A673 (cell line): ENCODE measurements around the gene UBLCP1. TPM values are rescaled to one million over a fixed set of nuclear protein-coding genes. Genes with fewer than 3 reads are reported as not detected.

Source experiments
- BruUV-seq: library from RNA; stranded (reverse); fragments of 400-500 nt; replicated peaks from 2 replicates; lab custom pipeline; 2021; lab: Mats Ljungman, UMichigan
- CTCF ChIA-PET: fragments of 300-600 bp; sonication (Branson Sonifier 250); formaldehyde crosslinking; loops from one replicate; lab custom pipeline; 2022; ENCODE audit warnings: antibody characterized with exemption; lab: Charles Lee
- POLR2A ChIA-PET: fragments of 300-600 bp; sonication (Branson Sonifier 250); formaldehyde crosslinking; loops from one replicate; lab custom pipeline; 2022; ENCODE audit warnings: antibody characterized with exemption; ENCODE audit not compliant: low non-redundant PET; lab: Charles Lee
- DNase-seq: peaks from one replicate; pipeline ENCODE4 v3.0.0-alpha.2; 2015; ENCODE audit warnings: low spot score
- H3K27ac ChIP-seq: fragments of 200-600 bp; sonication (generic); 2 replicates; pipeline ENCODE4 v1.5.1; 2016; ENCODE audit warnings: mixed run types, low read depth, mild to moderate bottlenecking, mixed read lengths, antibody characterized with exemption, low read length; ENCODE audit not compliant: poor library complexity, severe bottlenecking
- H3K27me3 ChIP-seq: fragments of 200-600 bp; sonication (generic); replicated peaks from 2 replicates; pipeline ENCODE4 v1.6.1; 2017; ENCODE audit warnings: mixed run types, low read depth, mild to moderate bottlenecking, mixed read lengths, antibody characterized with exemption, low read length; ENCODE audit not compliant: insufficient read depth, poor library complexity
- H3K36me3 ChIP-seq: fragments of 200-600 bp; sonication (generic); 2 replicates; pipeline ENCODE4 v1.6.1; 2016; ENCODE audit warnings: mixed run types, mild to moderate bottlenecking, mixed read lengths, antibody characterized with exemption, low read length; ENCODE audit not compliant: insufficient read depth, poor library complexity, severe bottlenecking
- H3K4me1 ChIP-seq: fragments of 200-600 bp; sonication (generic); 2 replicates; pipeline ENCODE4 v1.6.1; 2017; ENCODE audit warnings: mixed run types, mild to moderate bottlenecking, mixed read lengths, antibody characterized with exemption, low read length; ENCODE audit not compliant: insufficient read depth, poor library complexity, severe bottlenecking
- H3K4me3 ChIP-seq: fragments of 200-600 bp; sonication (generic); 2 replicates; pipeline ENCODE4 v1.5.1; 2016; ENCODE audit warnings: low read depth, mixed run types, mild to moderate bottlenecking, mixed read lengths, low read length; ENCODE audit not compliant: poor library complexity, severe bottlenecking
- H3K9me3 ChIP-seq: fragments of 200-600 bp; sonication (generic); 2 replicates; pipeline ENCODE4 v1.6.1; 2016; ENCODE audit warnings: mixed run types, low read depth, mild to moderate bottlenecking, mixed read lengths, antibody characterized with exemption, low read length; ENCODE audit not compliant: poor library complexity, severe bottlenecking
- CTCF ChIP-seq: fragments of 300-800, 200-600 bp; sonication (generic); conservative IDR thresholded peaks from 2 replicates; pipeline ENCODE4 v1.5.1; 2017; ENCODE audit warnings: low read depth, mild to moderate bottlenecking, antibody characterized with exemption, low read length, moderate library complexity, mixed read lengths
- EZH2 ChIP-seq: fragments of 200-600 bp; sonication (generic); IDR thresholded peaks from 2 replicates; pipeline ENCODE4 v1.6.1; 2017; ENCODE audit warnings: borderline replicate concordance, low read depth, mild to moderate bottlenecking, mixed read lengths, antibody characterized with exemption, low read length; ENCODE audit not compliant: poor library complexity, severe bottlenecking
- intact Hi-C: fragments of 100-400 bp; cut with micrococcal nuclease; formaldehyde crosslinking; loops from one replicate; pipeline ENCODE4 v1.10.0; 2022; ENCODE audit not compliant: unreplicated experiment
- total RNA-seq: library from RNA; stranded (reverse); gene quantifications from 2 replicates; pipeline ENCODE4 v1.2.3, GENCODE V29; 2021

The UBLCP1 gene
- total RNA-seq, 1 experiment from 2014 or later, result 23.8 TPM

GRCh38 chr5:159244163-159244562 lies 18.9 kb upstream of the UBLCP1 start:
- no peak overlapping the region for H3K27ac ChIP-seq
- BruUV-seq, result no TSS peak
- H3K4me3 ChIP-seq, result no peak overlapping the region
- TF ChIP-seq CTCF, result no peak
- TF ChIP-seq EZH2, result no peak
- no peaks in the 10 kb centered on the region for H3K27me3 ChIP-seq
- ChIA-PET POLR2A (no interaction called here), CTCF (no interaction called here)
- H3K9me3 ChIP-seq, result no peaks in the 10 kb centered on the region
- DNase-seq, result no peak
- intact Hi-C loops, result no loop called here
- no peaks in the 10 kb centered on the region for H3K36me3 ChIP-seq
- H3K4me1 ChIP-seq, result no peaks in the 10 kb centered on the region

DNA sequence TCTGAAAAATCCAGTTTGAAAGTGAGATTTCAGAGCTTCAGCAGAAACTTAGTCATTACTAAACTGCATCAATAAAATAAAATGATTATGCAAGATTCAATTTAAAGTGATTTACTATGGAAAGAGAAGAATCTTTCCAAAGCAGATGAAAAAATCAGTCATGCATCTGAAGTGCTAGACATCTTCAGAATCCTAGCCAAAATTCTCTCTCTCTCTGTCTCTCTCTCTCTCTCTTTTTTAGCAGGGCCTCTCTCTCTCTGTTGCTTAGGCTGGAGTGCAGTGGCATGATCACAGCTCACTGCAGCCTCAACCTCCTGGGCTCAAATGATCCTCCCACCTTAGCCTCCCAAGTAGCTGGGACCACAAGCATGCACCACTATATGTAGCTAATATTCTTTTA lies 18.2 kb upstream of the UBLCP1 start:
- TF ChIP-seq CTCF, result no peak
- no peak for TF ChIP-seq EZH2
- ChIA-PET CTCF (no interaction called here), POLR2A (no interaction called here)
- intact Hi-C loops, result no loop called here
- DNase-seq, result no peak
- BruUV-seq, result no TSS peak
- Histone ChIP-seq H3K9me3 (no peaks in the 10 kb centered on the region), H3K36me3 (no peaks in the 10 kb centered on the region), H3K4me3 (no peak overlapping the region), H3K4me1 (no peaks in the 10 kb centered on the region), H3K27me3 (no peaks in the 10 kb centered on the region), H3K27ac (no peak overlapping the region)

DNA sequence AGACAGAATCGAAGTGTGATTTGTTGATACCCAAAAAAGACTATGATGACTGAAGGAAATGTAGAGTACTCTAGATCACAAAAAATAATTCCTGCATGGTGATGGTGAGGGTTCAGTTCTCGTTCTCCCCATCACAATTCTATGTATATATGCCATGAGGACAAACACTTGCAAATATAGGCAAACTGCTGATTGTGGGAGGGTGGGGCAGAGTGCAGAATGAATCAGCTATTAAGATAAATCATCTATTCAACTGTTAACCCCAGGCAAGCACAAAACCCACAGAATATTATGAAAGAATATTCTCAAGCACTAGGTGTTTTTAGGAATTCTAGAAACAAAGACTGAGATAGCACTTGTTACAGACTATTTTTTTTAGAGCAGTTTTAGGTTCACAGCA lies 13.9 kb upstream of the UBLCP1 start:
- H3K27ac ChIP-seq, result no peak overlapping the region
- TF ChIP-seq CTCF (no peak), EZH2 (no peak)
- no peak overlapping the region for H3K4me3 ChIP-seq
- intact Hi-C loops, result no loop called here
- H3K4me1 ChIP-seq, result no peaks in the 10 kb centered on the region
- ChIA-PET CTCF (no interaction called here), POLR2A (no interaction called here)
- no peak for DNase-seq
- no TSS peak for BruUV-seq
- H3K9me3 ChIP-seq, result no peaks in the 10 kb centered on the region
- H3K27me3 ChIP-seq, result no peaks in the 10 kb centered on the region
- H3K36me3 ChIP-seq, result no peaks in the 10 kb centered on the region

- TF ChIP-seq CTCF (no peak), EZH2 (no peak)
- CTCF ChIA-PET, result no interaction called here
- H3K4me3 ChIP-seq, result no peak overlapping the region
- BruUV-seq, result no TSS peak
- H3K27me3 ChIP-seq, result no peaks in the 10 kb centered on the region
- POLR2A ChIA-PET, result no interaction called here
- no peaks in the 10 kb centered on the region for H3K36me3 ChIP-seq
- DNase-seq, result no peak
- intact Hi-C loops, result no loop called here
- H3K9me3 ChIP-seq, result no peaks in the 10 kb centered on the region
- no peaks in the 10 kb centered on the region for H3K4me1 ChIP-seq
- H3K27ac ChIP-seq, result no peak overlapping the region
Observed at GRCh38 chr5:159252195-159252594, 10.9 kb upstream of the UBLCP1 start.
